Vagina (tissue), 2 donors: Measurements from ENCODE around the gene S100A2. TPM values are rescaled to one million over a fixed set of nuclear protein-coding genes. Genes with fewer than 3 reads are reported as not detected.

Experiments
- DNase-seq, 2 donors: peaks; one replicate each; pipeline ENCODE4 v3.0.0-alpha.2; 2017; ENCODE audit errors: extremely low spot score in 2 of 2
- H3K27ac ChIP-seq: fragments of 200-600 bp; sonication (generic); one replicate; pipeline ENCODE4 v1.5.1; 2019
- H3K27me3 ChIP-seq: fragments of 200-600 bp; sonication (generic); one replicate; pipeline ENCODE4 v1.5.1; 2019
- H3K36me3 ChIP-seq, 2 donors: fragments of 200-600 bp; sonication (generic); one replicate each; pipeline ENCODE4 v1.5.1; 2017 to 2019
- H3K4me1 ChIP-seq: fragments of 200-600 bp; sonication (generic); one replicate; pipeline ENCODE4 v1.5.1; 2019
- H3K4me3 ChIP-seq, 2 donors: fragments of 200-600 bp; sonication (generic); 1 replicate in 1 of 2; 2 replicates in 1 of 2; pipeline ENCODE4 v1.5.1; 2016 to 2019
- H3K9me3 ChIP-seq: fragments of 200-600 bp; sonication (generic); one replicate; pipeline ENCODE4 v1.5.1; 2019
- CTCF ChIP-seq, 3 experiments: fragments of 450-650 bp in 2 of 3; fragments of 200-600 bp in 1 of 3; sonication (generic) in 1 of 3; IDR thresholded peaks; one replicate each; pipeline ENCODE4 v1.5.1; 2017 to 2019; ENCODE audit warnings: antibody characterized with exemption in 3 of 3, mild to moderate bottlenecking in 2 of 3, moderate library complexity in 2 of 3
- POLR2A ChIP-seq, 2 donors: fragments of 450-650 bp; IDR thresholded peaks; one replicate each; pipeline ENCODE4 v1.6.1; 2017; ENCODE audit warnings: antibody characterized with exemption in 2 of 2, mild to moderate bottlenecking in 2 of 2, moderate library complexity in 2 of 2
- POLR2AphosphoS5 ChIP-seq, 2 donors: sonication (generic); formaldehyde crosslinking; IDR thresholded peaks; one replicate each; pipeline ENCODE4 v1.9.0; 2017; ENCODE audit warnings: antibody characterized with exemption in 2 of 2, mild to moderate bottlenecking in 2 of 2, low read depth in 1 of 2; ENCODE audit not compliant: insufficient read depth in 1 of 2
- intact Hi-C: fragments of 100-400 bp; cut with DNase I; formaldehyde crosslinking; loops from one replicate; pipeline ENCODE4 v1.15.1; 2023
- total RNA-seq: library from RNA; depleted of rRNA; stranded (reverse); fragments of >200 nt; gene quantifications from one replicate; pipeline ENCODE4 v1.2.3, GENCODE V29; 2016

Gene S100A2
- total RNA-seq, 1 donor from 2014 or later, result 470 TPM

DNA sequence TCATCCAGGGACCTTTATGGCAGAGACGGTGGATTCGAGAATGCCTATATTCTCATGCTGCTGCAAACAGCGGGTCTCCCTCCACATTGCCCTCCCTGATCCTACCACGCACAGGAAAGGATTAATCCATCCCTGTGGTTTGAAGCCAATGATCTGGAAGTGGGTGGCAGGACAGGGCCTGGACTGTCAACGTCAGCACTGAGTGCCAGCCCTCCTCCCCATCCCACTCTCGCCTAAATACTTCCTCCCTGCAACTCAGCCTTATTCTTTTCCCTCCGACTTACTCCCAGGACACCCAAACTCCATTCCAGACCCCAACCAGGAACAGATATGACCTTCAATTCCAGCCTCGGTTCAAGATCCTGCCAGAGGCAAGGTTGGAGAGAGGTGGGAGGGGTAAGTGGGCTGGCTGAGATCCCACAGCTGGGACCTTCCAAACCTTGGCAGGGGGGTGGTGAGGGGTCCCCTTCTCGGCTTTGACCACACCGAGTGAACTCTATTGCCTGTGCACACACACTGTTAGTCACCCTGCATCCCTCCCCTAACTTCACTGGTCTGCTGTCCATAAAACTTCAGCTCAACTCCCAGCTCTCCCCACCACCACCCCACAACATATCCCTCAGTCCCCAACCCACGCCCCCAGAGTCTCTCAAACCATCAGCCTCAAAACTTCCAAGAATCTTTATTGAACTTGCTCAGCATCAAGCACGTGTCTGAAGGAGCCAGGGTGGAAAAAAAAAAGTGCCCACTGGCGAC is 22.5 kb downstream of the S100A2 start:
- no peak for TF ChIP-seq POLR2AphosphoS5 (IDR thresholded peaks at IDR 0.05; ENCODE audit: insufficient read depth in 1 of 2, low read depth in 1 of 2)
- TF ChIP-seq CTCF (IDR thresholded peaks at IDR 0.05), result no peak
- TF ChIP-seq POLR2A (IDR thresholded peaks at IDR 0.05), result no peak
- peaks cover 85% of the 10 kb centered on the region for H3K4me1 ChIP-seq
- H3K27me3 ChIP-seq, result no peaks in the 10 kb centered on the region
- peaks cover 0 to 7% of the 10 kb centered on the region in 2 donors for H3K36me3 ChIP-seq
- H3K27ac ChIP-seq, result peak overlapping the region; percentile 99
- H3K9me3 ChIP-seq, result no peaks in the 10 kb centered on the region
- intact Hi-C loops, result no loop called here
- peak overlapping the region in 1 of 2 donors; percentile 61 for H3K4me3 ChIP-seq
- peak in 1 of 2 donors; percentile 81 for DNase-seq

GRCh38 chr1:153541641-153542590 is 23.7 kb downstream of the S100A2 start:
- intact Hi-C loops, result no loop called here

GRCh38 chr1:153540394-153541361 is 25.0 kb downstream of the S100A2 start, which contains the start of gene S100A5:
TSS of gene S100A5 (minus strand) at chr1:153540934. CDS start at chr1:153540191, 743 bp downstream.
- TF ChIP-seq POLR2A (IDR thresholded peaks at IDR 0.05), result no peak
- no peak for TF ChIP-seq POLR2AphosphoS5 (IDR thresholded peaks at IDR 0.05; ENCODE audit: insufficient read depth in 1 of 2, low read depth in 1 of 2)
- no peak for TF ChIP-seq CTCF (IDR thresholded peaks at IDR 0.05)
- H3K4me1 ChIP-seq, result peaks cover 82% of the 10 kb centered on the region
- peak in 1 of 2 donors; percentile 91 for DNase-seq
- intact Hi-C loops, result no loop called here
- no peaks in the 10 kb centered on the region for H3K27me3 ChIP-seq
- no peak within 1 kb of the TSS for H3K4me3 ChIP-seq
- peak within 1 kb of the TSS; percentile 99 for H3K27ac ChIP-seq
- peaks cover 0 to 7% of the 10 kb centered on the region in 2 donors for H3K36me3 ChIP-seq
- H3K9me3 ChIP-seq, result no peaks in the 10 kb centered on the region

More at GRCh38 chr1:153541641-153542590, 23.7 kb downstream of the S100A2 start:
- Histone ChIP-seq H3K36me3 (peaks cover 0 to 7% of the 10 kb centered on the region in 2 donors), H3K27ac (peak overlapping the region; percentile 99), H3K4me3 (no peak overlapping the region), H3K9me3 (no peaks in the 10 kb centered on the region), H3K4me1 (peaks cover 85% of the 10 kb centered on the region), H3K27me3 (no peaks in the 10 kb centered on the region)
- TF ChIP-seq CTCF (IDR thresholded peaks at IDR 0.05) (no peak), POLR2A (IDR thresholded peaks at IDR 0.05) (no peak), POLR2AphosphoS5 (IDR thresholded peaks at IDR 0.05; ENCODE audit: insufficient read depth in 1 of 2, low read depth in 1 of 2) (no peak)
- peak in 1 of 2 donors; percentile 81 for DNase-seq

DNA sequence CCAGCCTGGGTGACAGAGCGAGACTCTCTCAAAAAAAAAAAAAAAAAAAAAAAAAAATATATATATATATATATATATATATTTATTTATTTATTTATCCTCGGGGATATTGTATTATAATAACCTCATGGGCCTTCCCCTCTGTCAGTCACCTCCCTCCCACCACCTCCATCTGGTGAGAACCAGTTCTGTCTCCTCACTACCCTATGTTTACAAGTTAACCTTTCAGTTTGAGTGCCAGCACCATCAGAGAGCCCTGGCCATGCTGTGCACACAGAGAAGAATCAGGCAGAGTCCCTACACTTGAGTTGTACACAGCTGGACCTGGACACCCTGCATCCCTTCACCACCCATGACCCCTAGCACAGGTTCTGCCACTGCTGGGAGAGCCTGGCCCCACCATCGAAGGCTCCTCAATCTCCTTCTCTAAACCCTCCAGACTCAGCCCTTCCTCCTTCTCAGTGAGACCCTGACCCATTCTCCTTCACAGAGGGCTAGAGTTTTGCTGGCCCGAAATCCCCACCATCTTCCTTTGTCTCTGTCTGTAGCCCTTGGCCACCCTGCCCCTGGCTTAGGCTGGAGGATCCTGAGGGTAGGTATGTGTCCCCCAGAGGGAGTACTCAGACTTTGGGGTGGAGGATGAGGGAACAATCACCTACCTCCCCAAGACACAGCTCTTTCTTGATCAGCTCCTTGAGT is 26.1 kb downstream of the S100A2 start:
- Histone ChIP-seq H3K27me3 (no peaks in the 10 kb centered on the region), H3K9me3 (no peaks in the 10 kb centered on the region), H3K36me3 (peaks cover 0 to 10% of the 10 kb centered on the region in 2 donors), H3K27ac (peak overlapping the region; percentile 33), H3K4me1 (peaks cover 79% of the 10 kb centered on the region), H3K4me3 (no peak overlapping the region)
- intact Hi-C loops, result no loop called here
- peak in 1 of 2 donors; percentile 79 for DNase-seq
- TF ChIP-seq POLR2A (IDR thresholded peaks at IDR 0.05) (no peak), POLR2AphosphoS5 (IDR thresholded peaks at IDR 0.05; ENCODE audit: insufficient read depth in 1 of 2, low read depth in 1 of 2) (no peak), CTCF (IDR thresholded peaks at IDR 0.05) (no peak)
